HG03045 (cell line): ENCODE results near the gene P2RY1.

Experiments
- ATAC-seq: cut with Tn5 transposase; IDR thresholded peaks from one replicate; pipeline ENCODE4 v1.9.1; 2021; ENCODE audit warnings: mild to moderate bottlenecking, moderate library complexity; ENCODE audit not compliant: unreplicated experiment

P2RY1 gene

DNA sequence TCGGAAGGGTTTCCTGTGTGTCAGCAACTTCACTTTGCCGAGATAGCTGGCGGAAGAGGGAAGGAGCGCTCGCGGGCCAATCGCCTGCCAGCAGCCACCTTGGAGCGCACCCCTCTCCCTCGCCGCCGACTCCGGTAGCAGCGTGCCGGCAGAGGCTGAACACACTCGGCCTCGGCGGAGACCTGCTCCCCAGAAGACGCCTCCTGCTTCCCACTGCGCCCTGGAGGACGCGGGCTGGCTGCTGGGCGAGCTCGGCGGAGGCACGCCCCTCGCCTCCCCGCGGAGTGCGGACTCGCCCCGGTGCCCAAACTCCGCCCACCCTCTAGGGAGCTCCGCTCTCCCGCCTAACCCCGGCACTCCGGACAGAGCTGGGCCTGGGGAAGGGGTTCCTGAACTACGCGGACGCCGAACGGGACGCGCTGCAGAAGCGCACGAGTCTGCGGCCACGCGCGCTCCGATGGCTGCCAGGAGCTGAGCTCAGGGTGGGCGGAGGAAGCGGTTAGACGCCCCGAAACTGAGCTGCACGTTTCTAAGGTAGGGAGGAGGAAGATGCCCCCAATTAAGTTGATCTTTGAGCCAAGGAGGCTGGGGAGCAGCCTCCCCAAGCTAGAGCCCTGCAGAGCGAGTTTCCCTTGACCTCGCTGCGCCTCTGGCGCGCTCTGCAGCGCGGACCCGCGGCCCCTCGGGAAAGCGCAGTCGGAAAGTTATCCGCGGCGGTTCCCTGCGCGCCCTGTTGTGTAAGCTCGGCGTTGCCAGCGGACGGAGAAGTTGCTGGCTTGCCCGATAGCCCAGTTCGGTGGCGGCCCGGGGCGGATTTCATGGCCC is at the start of gene P2RY1:
Gene P2RY1, plus strand, starts transcription at position 356 of the 825 bp plus-strand sequence. CDS start 652 bp downstream, outside the sequence.
- ATAC-seq, result peak; percentile 85

DNA sequence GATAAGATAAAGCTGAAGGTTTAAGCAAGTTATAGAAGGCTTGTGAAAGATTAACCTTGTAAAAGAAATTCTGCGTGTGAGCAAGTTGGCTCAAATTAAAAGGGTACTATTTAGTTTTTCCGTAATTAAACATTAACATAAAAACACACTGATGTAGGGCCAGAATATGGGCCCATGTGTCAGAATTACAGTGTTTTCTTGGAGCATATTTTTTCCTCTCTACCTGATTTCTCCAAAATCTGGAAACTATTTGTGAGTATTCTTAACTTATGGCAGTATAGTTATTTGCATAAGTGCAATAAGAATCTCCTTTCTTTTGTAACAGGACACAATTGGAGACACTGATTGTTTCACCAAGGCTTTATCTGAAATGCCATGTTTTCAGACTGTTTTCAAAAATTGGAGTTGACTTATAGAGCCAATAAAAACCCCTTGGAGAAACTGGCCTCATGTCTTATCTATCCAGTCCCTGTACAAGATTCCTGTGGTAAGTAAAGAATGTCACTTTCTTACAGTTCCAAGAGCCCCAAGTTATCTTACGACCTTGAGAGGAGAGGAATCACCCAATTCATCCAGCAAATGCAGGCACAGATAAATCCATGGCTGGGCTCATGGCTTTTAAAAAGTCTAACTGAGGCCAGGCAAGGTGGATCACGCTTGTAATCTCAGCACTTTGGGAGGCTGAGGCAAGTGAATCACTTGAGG is 47.8 kb upstream of the P2RY1 start:
- no peak for ATAC-seq

- no peak for ATAC-seq
These were observed 44.1 kb upstream of the P2RY1 start for GRCh38 chr3:152790651-152791387.

- ATAC-seq, result no peak
These were observed 41.0 kb upstream of the P2RY1 start for GRCh38 chr3:152793969-152794368.

DNA sequence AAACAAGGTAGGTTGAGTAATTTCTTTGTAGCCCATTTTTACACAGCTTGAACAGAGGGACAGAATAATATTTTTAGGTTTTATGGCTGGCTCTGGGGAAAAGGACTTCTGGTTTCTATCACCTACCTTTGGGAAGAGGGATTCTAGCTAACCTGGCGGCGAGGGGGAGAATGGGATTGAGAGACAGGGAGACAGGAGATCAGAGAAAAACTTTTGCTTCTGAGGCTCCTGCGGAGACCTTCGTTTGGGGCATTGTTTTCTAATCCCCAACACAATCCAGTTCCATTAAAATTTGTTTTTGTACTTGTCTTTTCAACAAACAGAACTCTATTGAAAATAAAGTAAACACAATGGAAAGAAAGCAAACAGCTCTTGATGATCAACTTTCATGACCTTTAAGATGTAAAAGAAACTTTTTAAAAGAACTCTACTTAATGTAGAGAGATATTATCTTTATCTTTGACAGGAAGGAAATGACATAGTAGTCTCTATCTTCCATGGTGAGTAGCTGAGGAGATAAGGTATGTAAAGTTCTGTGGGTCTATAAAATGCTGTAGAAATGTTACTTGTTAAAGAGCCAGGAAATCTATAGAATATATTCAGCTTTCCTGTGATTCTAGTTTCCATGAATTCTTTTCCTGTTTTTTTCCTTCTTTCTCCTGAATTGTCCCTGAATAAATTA is 37.0 kb upstream of the P2RY1 start:
- ATAC-seq, result no peak

DNA sequence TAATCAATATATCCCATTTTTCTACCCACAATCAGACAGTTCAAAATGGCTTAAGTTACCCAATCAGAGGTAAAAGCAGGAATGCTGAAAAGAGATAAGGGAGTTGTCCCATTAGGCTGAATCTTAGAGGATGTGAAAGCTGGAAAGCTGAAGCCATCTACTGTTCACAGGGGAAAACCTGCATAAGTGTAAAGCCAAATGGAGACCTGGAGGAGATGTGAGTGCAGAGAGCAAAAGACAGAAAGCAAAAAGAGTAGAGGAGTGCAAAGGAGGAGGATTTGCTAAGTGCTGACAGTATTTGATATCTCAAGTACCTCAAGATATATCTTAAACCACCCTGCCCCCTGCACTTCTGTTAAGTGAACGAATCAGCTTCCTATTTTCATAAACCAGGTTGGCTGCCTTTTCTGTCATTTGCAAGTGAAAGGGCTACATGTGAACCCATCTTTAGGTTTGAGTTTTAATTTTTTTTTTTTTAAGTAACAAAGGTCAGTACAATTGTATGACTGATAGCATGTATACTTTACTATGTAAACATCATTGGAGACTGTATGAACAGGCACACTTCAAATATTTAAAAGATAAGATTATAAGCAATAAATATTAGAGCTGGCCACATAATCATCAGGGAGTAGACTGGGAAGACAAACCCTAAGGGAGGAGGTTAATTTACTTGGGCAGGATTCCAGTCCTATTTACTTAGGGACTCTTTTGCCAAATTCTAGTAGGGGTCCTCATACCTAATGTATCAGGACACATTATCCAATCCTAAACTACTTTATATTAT is 22.8 kb upstream of the P2RY1 start:
- ATAC-seq, result no peak

DNA sequence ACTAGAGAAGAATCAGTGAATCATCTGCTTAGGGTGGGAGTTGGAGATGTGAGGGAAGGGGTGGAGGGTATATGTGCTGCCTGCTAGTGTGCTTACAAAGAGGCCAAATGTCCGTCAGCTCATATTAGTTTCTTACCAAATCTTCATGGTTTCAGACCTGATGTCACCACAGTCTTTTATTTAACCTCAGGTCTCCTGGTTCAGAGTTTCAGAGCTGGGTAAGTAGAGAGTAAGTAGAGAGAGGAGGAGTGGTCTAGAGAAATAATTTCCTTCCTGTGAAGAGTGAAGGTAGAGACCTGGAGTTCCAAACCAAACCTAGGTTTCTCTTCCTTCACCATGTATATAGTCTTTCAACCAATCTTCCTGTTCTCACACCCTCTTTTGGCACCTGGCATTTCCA is 17.5 kb upstream of the P2RY1 start:
- no peak for ATAC-seq

GRCh38 chr3:152818027-152818426 is 16.9 kb upstream of the P2RY1 start:
- no peak for ATAC-seq

GRCh38 chr3:152823173-152823572 is 11.8 kb upstream of the P2RY1 start:
- ATAC-seq, result no peak

- no peak for ATAC-seq
These were observed 11.2 kb upstream of the P2RY1 start for GRCh38 chr3:152823781-152824180.

DNA sequence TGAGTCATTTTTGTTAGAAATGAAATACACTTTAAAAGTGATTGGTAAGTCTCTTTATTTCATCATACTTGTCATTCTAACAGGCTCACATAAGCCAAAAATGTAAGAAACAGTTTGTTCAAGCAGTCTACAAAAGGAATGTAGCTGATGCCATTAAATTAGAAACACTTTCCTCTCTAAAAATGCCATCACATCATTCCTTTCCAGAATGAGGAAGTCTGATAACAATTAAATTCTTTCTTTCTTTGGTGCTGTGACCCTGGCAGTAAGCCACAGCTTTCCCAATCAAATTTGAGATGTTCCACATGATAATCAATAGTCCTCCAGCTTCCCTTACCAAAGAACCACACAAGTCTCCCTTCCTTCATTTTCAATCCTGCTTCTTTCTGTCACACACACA is 9.4 kb upstream of the P2RY1 start:
- no peak for ATAC-seq

- ATAC-seq, result no peak
These were observed 8.5 kb upstream of the P2RY1 start for GRCh38 chr3:152826476-152826875.

- no peak for ATAC-seq
These were observed 7.6 kb upstream of the P2RY1 start for GRCh38 chr3:152827313-152827712.

DNA sequence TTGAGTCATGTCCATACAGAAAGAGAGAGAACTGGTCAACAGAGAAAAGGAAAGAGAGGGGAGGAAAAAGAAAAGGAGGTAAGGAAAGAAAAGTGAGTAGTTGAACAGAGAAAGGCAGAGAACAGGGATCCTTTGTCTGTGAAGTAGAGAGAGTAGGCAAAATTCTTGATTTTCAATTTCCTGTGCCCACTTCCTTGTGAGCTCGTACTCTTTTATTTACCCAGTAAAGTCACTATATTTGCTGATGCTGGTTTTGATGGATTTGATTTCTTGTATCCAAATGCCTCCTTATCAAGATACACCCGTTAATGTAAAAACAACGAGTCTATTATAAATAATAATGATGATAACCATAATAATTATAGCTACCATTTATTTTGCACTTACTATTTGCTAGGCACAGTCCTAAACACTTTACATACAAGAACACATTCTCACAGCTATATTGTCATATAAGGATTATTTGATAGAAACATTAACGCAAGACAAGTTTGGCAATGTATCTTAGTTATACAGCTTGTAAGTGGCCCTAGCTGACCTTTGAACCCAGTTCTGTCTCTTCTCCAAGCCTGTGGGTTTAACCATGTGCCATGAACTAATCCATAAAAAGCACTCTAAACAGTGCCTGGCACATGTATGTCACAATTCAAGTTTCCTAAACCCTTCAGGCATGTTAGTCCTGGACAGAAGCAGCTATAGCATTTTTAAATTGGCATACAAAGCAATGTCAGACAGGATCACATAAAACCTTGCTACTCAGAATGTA is 6.7 kb upstream of the P2RY1 start:
- no peak for ATAC-seq

DNA sequence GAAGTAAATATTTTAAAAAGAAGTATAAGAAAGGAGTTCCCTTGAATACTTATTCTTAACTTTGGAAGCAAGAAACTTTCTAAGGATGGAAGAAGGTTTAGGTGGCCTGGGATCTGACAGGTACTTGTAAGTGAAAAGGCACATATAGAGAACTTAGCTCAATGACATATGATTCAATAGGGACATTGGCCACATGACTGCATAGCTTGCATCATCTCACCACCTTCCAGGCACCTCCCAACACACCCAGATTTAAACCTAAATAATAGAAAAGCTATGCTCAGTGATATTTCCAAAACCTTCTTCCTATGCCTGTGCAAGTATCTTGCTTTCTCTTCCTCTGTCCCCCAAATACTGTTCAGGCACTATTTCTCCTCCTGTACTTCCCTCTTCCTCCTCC is 4.7 kb upstream of the P2RY1 start:
- ATAC-seq, result no peak

DNA sequence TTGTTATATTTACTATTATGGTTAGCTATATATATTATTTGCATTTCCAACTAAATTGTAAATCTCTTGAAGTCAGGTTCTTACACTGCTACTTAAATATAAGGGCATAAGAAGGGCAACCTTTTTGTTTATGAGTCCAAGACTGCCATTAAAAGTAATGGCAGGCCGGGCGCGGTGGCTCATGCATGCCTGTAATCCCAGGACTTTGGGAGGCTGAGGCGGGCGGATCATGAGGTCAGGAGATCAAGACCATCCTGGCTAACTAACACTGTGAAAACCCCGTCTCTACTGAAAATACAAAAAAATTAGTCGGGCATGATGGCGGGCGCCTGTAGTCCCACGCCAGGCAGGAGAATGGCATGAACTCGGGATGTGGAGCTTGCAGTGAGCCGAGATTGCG is 2.9 kb upstream of the P2RY1 start:
- no peak for ATAC-seq

- ATAC-seq, result no peak
These were observed 1.8 kb upstream of the P2RY1 start for GRCh38 chr3:152833089-152833488.

- ATAC-seq, result no peak
These were observed 648 bp upstream of the P2RY1 start for GRCh38 chr3:152834191-152834775.

DNA sequence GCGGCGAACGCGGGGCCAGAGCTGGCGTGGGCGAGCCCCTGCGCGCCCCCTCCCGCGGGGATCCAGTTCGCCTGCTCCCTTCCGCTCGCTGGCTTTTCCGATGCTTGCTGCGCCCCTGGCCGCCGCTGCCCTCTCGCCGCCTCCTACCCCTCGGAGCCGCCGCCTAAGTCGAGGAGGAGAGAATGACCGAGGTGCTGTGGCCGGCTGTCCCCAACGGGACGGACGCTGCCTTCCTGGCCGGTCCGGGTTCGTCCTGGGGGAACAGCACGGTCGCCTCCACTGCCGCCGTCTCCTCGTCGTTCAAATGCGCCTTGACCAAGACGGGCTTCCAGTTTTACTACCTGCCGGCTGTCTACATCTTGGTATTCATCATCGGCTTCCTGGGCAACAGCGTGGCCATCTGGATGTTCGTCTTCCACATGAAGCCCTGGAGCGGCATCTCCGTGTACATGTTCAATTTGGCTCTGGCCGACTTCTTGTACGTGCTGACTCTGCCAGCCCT is 721 bp downstream of the P2RY1 start:
- ATAC-seq, result peak; percentile 4
